Renal cortex interstitium (tissue), 11 donors: Measurements from ENCODE around the gene KCNK1. TPM values are rescaled to one million over a fixed set of nuclear protein-coding genes. Genes with fewer than 3 reads are reported as not detected.
A peak's percentile ranks its signal among the peaks of the same experiment; 100 is the strongest.

Experiments used
- DNase-seq, 11 donors: peaks; one replicate each; pipeline ENCODE4 v3.0.0-alpha.2; 2013; ENCODE audit warnings: low read depth in 9 of 11, low spot score in 4 of 11; ENCODE audit errors: extremely low read depth in 1 of 11
- polyA plus RNA-seq, 3 donors: library from polyadenylated mRNA; unstranded; fragments of 120-200 nt; gene quantifications; one replicate each; pipeline ENCODE4 v1.2.1, GENCODE V29; 2013; ENCODE audit not compliant: insufficient read length in 3 of 3

Gene KCNK1
- polyA plus RNA-seq, 3 donors: 5.9 to 11.5 (median 7.9) TPM

DNA sequence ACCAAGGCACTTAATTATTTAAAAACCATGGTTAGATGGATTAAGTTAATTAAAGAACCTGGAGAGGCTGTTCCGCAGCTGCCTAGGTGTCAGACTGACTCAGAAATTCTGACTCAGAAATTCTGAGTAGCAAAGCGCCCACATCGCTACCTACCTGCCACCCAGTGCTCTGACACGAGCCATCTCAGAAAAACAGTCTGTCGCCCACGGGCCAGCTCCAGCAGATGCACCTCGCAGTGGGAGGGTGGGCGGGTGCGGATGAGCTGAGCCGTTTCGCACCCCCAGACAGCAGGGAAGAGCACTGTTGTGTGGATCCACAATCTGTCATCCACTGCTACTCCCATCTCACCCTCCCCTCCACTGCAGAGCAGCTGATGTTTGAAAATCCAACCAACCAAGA is 13.5 kb downstream of the KCNK1 start:
- DNase-seq: no peak

DNA sequence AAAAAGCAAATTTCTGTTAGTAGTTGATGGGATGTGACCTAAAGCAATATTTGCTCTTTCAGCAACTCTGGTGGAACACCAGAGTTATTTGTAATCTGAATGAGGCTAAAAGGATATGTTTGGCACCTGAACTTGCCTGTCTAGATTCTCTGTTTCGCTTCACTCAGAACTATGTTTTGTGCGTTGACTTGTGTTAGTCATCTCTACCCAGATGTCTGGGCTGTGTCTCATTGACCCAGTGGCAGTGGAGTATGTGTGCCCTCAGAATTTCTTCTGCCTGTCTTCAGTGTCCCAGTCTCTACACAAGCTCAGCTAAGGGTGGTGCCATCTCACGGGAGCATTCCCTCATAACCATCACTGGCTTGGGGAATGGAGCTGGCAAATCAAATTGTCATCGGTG is 13.9 kb downstream of the KCNK1 start:
- DNase-seq: no peak

DNA sequence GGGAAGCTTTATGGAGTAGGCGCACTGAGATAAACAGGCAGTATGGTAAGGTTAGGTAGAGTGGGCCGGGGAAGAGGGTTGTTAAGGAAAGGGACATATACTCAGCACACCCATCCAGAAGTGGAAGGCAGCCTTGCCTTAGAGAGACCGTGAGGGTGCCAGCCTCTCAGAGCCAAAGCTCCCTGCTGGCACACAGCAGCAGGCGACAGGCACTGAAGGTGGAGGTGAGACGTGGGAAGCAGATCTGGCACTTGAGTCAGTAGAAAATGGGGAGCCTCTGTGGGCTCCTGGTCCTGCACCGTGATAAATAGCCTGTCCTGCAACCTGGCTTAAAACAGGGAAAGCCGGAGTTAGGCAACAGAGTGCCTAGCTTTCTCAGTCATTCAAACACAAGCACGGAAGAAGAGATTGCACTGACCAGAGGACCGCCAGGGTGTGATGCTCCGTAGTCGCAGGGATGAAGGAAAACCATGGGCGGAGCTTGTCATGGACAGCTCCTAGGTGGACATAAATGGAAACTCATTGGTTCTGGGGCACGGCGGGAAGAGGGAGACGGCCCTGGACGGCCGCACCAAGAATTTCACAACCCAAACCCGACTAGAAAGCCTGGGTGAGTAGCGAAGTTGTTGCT is 15.5 kb downstream of the KCNK1 start:
- no peak for DNase-seq

DNA sequence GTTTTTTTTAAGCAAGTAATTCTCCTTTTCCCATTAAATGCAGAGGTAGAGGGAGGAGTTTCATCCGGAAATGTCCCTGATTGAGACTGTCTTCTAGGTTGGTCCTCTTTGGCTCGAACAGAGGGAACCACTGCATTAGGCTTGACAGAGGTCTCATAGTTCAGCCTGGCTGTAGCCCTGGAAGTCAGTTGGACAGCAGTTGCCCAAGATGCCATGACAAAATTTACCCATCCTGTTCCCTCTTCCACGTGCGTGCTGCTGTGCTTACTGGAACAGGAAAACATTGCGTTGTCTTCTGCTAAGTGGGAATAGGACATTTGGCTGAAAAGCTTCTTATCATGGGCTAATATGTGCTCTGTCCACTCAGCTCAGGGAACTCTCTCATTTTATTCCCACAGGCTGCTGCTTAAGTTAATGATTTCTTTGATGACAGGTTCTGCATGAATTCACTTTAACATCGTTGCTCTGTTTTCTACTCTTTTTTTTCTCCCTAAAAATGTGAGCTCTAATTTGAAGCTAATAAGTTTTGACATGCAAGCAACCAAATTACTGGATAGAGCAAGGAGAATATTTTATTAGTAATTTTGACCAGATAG is 18.0 kb downstream of the KCNK1 start:
- DNase-seq: no peak

DNA sequence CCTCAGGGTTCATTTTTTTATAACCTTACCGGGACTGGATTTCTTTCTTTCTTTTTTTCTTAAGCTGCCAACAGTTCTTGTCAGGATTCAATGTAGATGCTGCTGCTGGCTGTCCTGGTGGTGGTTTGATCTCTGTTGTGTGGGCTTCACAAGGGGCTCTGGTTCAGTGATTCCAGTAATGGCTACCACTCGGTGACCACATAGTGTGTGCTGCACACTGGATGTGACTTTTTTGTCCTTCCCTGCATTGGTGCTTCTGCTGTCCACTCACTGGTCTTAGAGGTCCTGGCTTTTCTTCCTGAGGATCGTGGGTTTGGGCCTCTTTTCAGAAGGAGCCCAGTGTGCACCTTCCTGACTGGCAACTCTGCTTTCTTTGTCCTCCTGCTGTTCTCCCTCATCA is 18.5 kb downstream of the KCNK1 start:
- DNase-seq: no peak

DNA sequence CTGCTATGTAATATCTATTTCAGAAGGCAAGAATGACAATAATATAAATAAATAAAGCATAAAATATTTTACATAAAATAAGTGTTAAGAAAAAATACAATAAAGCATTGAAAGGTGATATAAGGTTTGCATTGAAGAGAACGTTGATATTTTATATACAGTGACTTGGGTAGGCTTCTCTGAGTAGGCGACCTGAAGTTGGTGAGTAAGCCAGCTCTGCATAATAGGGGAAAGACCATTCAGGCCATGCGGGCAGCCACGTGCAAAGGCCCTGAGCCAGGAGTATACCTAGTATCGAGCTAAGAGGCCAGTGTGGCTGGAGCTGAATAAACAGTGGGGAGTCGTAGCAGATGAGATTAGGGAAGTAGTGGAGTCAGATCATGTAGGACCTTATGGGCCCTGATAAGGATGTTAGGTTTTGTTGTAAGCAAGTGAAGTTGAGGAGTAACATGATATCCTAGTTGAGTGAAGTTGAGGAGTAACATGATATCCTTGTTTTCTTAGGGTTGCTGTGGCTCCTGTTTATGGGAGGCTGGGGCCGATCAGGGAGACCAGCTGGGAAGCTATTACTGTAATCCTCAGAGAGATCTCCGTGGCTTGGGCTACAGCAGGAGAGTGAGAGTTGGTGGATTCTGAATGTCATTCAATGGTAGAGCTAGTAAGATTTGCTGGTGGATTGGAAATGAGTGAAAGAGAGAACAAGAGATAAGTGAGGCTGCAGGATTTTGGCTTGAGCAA is 22.0 kb downstream of the KCNK1 start:
- no peak for DNase-seq

DNA sequence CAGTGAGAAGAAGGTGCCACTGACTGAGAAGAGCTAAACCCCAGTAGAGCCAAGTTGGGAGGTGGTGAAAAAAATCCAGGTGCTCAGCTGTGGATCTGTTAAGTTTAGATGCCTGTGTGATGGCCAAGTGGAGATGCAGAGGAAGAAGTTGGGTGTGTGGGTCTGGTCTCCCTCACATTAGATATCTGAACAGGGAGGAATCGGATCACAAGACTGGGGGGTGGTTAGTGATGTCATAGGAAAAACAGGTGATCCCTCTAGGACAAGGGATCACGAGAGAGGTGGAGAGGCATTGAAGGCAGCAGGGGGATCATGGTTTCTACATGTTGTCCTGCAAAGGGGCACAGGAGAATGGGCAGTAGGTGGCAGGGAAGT is 22.6 kb downstream of the KCNK1 start:
- DNase-seq: no peak

DNA sequence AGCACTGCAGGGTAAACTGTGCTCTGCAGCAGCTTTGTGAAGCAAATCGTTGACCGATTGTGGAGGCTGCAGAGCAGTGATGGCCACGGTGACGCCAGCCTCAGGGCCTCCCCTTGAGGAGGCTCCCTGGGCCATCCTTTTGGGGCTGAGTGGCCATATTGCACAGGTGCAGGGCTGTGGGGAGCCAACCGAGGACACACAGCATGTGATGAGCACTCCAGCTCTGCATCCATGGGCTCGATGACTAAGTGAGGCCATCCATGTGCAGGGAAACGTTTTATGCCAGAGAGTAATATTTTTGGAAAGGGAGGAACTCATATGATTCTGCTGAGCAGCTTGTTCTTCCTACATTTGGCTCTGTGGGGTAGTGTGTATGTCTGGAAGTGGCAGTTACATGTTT is 24.6 kb downstream of the KCNK1 start:
- DNase-seq: no peak

DNA sequence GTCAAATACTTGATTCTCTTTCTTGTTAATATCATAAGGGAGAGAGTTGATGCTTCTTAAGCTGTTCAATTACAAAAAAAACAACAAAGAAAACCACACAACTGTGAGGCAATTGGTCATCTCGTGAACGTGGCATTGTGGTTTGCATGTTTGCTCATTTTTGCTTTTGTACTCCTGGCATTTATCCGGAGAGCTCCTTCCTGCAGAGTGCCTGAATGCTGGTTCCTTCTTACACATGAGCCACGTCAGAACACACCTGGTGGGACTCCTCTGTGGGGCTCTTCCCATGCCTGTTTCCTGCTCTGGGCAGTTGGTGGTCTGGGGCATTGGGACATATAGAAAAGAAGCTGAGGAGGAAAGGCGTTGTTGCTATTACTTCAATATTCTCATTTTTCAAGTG is 25.7 kb downstream of the KCNK1 start:
- no peak for DNase-seq

DNA sequence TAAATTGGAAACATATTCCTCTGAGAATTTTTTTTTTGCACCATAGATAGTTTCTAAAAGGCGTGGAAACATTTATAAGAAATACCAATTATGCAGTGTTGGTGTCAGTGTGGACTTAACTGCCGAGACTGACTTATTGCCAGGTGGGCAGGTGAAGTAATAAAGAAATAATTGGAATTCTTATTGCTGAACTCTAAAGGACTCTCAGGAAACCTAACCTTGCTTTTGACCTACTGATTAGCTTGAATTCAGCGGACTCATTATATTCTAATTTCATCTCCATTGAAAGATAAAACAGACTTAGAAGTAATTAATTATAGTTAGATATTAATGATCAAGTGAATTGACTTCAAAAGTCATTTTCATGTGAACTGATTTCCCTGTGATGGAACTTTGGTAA is 26.3 kb downstream of the KCNK1 start:
- no peak for DNase-seq

DNA sequence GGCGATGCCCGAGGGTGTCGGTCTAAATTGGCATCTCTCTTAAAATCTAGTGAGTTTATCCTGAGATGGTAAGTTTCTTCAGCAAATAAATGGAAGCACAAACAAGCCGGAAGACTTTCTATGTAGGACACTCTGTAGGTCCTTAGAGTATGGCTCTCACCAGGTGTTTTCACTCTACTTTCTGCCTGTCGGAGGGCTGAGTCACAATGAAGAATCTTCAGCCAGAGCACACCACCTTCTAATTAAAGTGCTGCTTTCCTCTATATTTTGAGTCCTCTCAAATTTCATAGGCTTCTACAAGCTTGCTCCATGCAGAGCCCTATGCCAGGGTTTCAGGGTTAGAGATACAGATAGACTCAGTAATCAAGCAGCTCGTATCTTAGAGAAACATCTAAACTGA is 27.1 kb downstream of the KCNK1 start:
- peak in 1 of 11 donors; percentile 19 for DNase-seq

DNA sequence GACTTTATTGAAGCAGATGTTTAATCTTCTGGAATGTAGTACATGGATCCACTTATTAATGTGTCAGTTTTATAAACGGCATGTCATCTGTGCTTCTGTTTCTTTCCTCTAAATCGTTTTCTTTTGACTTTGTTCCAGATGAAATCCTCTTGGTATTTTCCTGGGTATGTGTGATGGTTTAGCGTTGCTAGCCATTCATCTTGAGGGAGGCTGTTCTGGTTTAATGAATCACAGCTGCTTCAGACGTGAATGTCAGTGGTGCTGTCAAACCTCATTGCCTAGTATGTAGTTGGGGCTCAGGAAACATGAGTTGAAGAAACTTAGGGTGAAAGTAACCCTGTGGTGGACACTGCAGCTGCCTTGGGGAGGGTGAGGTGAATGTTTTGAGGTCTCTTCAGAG is 33.2 kb downstream of the KCNK1 start:
- no peak for DNase-seq

DNA sequence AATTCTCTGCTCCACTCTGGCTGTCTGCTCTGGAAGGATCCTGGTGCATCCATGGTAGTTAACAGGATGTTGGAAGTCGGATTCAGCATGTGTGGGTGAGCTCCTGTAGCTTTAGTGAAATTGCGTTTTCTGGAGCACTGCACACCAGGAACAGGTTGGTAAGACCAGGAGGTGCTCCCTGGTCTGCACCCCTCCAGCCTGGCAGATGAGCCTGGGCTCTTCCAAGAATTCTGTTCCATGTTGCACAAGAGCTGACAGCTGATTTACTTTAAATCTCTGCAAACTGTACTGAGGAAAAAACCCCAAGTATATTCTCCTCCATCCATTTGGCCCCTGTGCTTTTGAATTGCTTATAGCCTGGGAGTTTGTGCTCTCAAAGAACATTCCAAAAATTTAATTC is 33.7 kb downstream of the KCNK1 start:
- DNase-seq: no peak

DNA sequence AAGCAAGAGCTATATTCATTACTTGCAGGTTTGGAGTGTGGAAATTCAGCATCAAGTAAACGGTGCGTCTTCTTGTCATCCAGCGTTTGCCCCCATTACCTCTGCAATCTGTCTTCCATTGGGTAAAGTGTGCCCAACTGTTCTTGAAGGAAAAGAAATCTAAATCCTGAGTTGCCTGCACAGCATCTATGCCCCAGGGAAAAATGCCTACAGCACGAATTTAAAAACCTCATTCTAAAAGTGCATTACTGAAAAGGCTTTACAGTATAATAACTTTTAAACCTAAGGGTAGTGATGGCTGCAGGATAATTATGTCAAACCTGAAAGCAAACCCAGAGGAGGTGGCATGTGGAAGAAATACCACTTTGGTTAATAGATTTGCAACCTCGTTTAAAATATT is 37.2 kb downstream of the KCNK1 start:
- DNase-seq: no peak

DNA sequence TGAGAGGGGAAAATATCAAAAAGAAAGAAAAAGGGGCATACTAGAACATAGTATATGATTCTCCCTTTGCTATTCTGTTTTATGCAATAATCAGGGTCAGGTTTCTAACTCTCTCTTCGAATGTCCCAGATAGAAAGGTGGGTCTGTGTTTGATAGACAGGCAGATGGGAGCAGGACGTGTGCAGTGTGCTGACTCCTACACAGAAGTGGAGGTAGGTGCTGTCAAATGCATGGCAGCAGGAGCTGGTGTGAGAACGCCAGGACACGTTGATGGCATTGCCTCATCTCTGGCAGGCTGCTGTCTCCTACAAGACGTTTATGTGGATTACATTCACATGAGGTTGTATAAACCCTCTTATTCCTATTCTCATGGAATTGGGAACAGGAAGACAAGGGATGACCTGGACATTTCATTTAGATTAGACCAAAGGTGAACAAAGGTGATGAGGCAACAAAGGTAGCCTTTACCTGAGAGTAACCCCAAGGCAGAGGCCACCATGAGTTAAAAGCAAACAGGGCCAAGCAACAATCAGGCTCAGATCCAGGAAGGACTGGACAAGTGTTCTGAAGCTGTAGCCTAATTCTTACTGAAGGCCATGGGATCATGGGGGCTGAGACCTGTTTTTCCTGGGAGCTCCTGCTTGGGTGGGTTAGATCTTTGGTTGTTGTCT is 37.8 kb downstream of the KCNK1 start:
- no peak for DNase-seq

DNA sequence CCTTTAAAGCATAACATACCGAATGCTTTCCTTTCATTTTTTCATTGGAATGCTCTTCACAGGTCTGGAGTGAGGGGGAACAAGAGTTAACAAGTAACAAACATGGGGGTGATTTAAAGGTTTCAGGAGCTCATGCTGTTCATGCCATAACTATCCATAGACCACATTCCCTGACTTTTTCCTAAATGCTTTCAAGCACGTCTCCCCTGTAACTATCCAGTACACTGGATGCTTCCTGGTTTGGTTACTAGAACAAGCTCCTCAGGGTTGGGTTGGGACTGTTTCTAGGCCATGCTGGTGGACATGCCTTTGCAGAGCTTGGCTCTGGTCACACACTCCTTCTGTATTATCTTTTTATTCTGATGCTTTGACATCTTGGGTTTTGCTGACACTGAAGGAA is 38.6 kb downstream of the KCNK1 start:
- DNase-seq: no peak

DNA sequence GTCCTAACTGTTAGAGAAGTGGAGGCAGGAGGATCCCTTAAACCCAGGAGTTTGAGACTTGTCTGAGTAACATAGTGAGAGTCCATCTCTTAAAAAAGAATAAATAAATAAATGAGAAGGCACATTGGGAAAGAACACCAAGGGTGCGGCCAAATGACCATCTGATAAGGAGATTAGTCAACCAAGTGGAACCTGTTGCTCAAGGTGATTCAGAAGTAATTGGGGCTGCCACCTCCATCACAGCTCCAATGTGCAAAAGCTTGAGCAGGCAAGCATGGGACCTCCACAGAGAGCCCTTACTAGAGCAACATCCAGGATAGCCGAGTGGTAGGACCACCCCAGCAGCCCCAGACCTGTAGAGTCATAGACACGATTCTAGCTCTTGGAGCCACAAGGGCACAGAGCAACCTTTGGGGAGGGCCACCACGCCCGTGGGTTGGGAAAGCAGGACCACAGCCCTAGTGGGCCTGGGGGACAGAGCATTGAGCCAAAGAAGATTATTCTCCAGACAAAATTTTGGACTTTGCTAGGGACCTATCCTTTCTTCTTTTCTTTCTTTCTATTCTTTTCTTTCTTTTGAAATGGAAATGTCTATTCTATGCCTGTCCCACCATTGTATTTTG is 40.9 kb downstream of the KCNK1 start:
- DNase-seq: no peak

DNA sequence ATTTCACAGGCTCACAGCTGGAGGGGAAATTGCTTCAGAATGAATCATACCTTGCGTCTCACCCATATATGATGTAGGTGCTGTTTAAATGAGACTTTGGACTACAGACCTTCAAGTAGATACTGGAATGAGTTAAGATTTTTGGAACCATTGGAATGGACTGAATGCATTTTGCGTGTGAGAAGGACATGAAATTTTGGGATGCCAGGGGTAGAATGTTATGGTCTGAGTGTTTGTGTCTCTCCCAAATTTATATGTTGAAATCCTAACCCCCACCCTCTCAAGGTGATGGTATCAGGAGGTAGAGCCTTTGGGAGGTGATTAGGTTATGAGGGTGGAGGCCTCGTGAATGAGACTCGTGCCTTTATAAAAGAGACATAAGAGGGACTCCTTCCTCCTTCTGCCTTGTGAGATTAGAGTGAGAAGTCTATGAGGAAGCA is 41.4 kb downstream of the KCNK1 start:
- no peak for DNase-seq

DNA sequence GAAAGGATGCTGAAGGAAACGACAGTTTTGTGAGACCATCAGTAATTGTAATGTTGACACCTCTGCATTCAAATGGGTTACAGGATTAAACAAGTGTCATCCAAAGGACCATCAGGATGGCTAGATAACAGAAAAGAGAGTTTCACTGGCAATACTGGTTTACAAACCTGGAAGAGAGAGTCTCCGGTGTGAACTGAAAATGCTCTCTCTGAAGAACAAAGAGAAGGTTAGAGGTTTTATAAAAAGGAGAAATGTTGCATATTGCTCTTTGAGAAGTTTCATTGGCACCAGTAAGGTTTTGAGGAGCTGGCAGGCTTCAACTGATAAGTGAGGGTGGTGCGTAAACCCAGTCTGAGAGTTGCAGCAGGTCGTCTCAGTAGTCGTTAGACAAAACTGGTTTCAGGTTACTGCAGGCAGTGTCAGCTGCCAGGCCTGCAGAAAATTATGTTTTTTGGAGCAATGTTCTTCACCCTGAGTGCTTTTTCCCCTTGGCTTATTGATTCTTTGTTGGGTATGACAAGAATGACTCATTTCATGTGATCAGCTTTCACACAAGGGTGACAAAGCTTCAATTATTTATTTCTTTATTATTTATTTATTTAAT is 42.2 kb downstream of the KCNK1 start:
- DNase-seq: no peak
